HG03039 (cell line): ENCODE results near the gene CFAP77.

Source experiments
- ATAC-seq: cut with Tn5 transposase; IDR thresholded peaks from one replicate; pipeline ENCODE4 v1.9.1; 2021; ENCODE audit warnings: mild to moderate bottlenecking, moderate library complexity; ENCODE audit not compliant: unreplicated experiment

CFAP77 gene

DNA sequence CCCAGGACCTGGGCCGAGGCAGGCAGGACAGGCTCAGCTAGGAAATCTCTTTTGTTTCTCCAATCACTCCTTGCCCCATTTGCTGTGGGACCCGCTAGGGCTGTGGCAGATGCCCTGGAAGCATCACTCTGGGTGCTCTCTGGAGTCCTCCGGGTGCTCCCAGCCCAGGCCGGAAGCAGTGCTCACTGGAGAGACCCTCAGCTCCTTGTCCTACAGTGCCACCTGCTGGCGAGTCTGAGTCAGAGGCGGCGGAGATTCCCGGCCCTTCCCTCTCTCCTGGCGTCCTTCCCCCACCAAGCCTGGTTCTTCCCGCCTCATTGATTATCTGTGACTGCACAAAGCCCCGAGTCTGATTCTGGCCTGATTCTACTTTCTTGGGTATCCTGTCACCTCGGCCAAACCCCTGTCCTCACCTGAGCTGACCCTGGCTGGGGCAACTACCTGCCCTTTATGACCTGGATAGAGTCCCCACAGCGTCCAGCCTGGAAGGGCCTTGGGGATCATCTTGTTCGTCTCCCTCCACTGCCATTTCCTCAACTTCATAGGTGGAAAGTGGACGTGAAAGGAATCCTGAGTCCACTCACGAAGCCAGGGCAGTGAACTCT, 165.1 kb downstream of the CFAP77 start:
- no peak for ATAC-seq

DNA sequence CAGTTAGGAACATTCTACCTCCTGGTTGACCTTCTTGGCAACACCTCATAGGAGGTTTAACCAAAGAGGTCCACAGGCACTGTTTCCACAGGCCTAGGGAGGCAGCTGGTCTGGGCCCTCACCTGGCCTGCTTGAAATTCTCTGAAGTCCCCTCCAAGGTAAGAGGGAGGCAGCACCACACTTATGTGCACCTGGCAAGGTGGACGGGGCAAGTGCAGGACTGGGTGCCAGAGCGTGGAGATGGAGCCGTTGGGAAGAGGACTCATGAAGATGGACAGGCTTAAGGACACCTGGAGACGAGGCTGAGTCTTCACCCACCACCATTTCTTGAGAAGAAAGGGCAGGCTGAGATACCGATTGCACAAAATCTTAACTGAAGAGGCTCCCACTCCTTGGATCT, 165.8 kb downstream of the CFAP77 start:
- no peak for ATAC-seq

DNA sequence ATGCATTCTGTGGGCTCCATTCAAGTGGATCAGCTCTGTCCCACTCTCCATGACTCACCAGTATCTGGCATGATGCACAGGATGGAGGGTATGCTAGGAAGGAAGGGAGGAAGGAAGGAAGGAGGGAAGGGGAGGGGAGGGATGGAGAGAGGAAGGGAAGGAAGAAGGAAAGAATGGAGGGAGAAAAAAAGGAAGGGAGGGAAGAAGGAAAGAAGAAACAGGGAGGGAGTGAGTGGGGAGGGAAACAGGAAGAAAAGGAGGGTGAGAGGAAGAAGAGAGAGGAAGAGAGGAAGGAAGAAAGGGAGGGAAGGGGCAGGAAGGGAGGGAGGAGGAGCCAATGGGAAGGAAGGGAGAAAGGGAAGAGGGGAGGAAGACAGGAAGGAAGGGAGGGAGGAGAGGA, 167.1 kb downstream of the CFAP77 start:
- no peak for ATAC-seq

DNA sequence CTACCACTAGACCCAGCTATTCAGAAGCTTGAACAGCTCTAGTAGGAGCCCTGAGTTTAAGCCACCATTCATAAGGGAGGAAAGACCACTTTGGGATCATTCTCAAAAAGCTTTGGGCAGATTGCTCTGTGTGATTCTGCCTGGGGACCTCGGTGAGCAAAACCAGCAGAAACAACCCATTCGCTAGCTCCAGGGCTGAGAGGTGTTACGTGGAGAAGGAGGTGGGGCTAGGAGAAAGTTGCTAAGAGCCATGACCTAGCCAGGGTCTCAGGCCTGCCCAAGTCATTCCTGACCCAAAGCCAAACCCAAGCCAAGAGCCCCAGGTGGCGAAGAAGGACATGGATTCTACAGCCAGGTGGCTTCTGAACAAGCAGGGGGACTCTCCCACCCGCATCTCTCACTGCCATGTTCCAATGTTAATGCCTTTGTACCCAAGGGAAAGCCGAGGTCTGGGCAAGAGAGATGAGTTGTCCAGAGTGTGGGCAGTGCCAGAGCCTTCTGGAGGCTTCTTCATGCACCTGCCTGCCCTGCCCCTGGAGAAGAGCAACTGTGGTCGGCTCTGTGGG, 168.4 kb downstream of the CFAP77 start:
- no peak for ATAC-seq

DNA sequence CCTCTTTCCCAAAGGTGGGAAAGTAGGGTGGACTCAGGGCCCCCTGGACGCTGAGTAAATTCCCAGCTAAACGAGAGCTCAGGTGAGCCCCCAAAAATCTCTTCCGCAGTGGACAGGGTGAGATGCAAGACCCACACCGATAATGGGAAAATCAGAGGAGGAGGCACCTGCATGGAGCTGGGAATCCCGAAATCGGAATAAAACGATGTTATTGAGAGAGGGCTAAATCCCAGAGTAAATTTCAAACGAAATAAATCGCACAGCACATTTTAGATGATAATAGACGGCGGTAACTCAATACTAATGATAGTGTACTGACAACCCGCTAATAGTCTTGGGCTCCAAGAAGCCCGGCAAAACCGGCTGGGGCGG, 169.4 kb downstream of the CFAP77 start:
- ATAC-seq, result no peak

DNA sequence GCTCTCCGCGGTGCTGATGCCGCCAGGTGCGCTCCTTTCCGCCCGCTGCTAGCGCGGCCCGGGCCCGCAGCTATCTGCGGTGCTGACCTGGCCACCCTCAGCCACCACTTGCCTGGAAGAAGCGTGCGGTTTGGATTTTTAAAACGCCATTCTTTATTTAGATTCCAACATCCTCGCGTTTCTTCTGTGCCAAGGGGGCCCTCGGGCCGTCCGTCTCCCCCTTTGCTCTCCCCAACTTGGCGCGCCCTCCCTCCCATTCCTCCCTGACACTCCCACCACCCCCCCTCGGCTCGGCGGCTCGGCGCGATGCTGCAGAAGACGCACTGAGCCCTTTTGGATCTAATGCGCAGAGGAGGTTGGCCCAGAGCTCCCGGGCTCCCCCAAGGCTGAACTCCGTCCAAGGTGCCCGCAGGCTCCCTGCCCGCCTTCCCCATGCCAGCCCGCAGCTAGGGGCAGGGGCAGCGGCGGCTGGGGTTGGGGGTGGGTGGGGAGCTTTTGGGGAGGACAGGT, 172.3 kb downstream of the CFAP77 start, which contains the start of gene BARHL1:
Gene BARHL1 (plus strand): TSS at position 331 of the 510 bp plus-strand sequence. CDS start 192 bp downstream, outside the sequence.
- no peak for ATAC-seq

DNA sequence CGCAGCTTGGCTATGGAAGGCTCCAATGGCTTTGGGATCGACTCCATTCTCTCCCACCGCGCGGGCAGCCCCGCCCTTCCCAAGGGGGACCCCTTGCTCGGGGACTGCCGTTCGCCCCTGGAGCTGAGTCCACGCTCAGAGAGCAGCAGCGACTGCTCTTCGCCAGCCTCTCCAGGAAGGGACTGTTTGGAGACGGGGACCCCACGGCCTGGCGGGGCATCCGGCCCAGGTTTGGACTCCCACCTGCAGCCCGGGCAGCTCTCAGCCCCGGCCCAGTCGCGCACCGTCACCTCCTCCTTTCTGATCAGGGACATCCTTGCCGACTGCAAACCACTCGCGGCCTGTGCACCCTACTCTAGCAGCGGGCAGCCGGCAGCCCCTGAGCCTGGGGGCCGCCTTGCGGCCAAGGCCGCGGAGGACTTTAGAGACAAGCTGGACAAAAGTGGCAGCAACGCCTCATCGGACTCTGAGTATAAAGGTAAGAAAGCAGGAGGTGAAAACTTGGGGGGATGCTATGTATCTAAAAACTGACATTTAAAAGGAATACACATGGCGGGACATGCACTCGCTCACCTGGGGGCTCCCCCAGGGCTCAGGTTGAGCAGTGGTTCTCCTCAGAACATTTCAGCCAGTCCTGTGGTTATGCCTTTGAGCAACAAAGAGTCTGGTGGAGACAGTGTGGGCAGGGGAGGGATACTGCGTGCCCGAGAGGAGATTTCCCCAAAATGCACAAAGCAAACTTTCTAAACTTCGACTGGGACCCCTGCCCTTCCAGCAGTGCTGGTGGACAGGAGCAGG, 173.0 kb downstream of the CFAP77 start:
- no peak for ATAC-seq

DNA sequence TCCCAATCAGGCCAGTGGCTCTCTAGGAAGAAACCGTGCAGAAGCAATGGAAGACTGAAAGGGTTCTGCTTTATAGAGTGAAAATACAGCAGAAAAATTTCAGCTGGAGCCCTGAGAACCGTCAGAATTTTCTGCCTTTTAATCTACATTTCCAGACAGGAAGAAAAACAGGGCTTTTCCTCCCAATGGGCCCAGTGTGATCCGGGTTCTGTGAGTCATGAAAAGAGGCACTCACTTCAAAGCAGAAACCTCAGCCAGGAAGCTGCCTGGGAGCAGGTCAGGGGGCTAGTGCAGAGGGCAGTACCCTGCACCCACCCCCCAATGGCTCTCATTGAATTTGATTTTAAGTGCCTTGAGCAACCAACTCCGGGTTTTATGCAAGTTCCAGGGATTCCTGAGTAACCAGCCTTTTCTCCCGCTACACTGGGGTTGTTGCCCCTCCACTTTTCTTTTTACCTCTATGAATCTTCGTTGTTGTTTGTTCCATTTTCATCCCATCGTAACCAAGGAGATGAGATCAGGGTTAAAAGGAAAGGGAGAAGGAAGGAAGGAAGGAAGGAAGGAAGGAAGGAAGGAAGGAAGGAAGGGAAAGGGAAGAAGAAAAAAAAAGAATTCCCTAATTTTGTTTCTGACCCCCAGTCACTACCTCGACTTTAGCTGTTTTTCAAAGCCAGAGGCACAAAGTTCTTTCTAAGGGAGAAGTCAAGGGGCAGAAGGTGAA, 173.7 kb downstream of the CFAP77 start:
- no peak for ATAC-seq

DNA sequence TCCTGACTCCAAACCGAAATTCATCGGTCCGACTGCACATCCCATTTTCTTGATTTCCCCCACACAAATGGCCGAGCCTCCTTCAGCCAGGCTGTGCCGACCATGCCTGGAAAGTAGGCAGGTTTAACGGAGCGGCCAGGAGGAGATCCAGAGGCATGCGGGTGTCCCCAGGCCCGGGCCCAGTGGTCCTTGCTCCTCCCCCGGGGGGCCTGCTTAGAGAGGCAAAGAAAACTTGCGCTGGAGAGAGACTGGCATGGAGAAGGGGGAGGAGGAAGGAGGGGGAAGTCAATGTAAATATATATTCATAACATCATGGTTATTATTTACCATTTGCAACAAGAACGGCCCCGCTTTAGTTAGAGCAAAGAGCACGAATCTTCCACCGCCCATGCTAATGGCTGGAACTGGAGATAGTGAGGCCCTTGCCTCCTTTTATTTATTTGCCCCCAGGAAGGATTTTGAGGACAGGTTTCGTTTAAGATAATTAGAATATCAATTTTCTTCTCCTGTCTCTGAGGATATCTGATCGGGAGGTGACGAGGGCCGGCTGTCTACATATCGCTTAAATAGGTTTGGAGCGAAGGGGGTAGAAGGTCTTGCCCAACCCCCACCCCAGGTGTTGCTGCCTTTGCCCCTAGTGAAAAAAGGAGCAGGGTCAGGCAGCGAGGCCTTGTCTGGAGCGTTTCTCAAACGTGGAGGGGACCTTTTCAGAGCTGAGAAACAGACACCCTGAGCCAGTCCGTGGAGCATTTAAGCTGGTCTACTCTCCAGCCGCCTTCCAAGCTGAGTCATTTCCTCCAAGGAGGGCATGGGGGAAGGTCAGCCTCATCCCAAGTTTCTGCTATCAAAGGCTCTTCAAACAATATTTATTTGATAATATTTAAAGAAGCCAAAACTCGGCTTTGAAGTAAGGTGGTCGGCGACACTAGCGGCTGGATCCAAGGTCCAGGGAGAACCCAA, 174.9 kb downstream of the CFAP77 start:
- no peak for ATAC-seq

DNA sequence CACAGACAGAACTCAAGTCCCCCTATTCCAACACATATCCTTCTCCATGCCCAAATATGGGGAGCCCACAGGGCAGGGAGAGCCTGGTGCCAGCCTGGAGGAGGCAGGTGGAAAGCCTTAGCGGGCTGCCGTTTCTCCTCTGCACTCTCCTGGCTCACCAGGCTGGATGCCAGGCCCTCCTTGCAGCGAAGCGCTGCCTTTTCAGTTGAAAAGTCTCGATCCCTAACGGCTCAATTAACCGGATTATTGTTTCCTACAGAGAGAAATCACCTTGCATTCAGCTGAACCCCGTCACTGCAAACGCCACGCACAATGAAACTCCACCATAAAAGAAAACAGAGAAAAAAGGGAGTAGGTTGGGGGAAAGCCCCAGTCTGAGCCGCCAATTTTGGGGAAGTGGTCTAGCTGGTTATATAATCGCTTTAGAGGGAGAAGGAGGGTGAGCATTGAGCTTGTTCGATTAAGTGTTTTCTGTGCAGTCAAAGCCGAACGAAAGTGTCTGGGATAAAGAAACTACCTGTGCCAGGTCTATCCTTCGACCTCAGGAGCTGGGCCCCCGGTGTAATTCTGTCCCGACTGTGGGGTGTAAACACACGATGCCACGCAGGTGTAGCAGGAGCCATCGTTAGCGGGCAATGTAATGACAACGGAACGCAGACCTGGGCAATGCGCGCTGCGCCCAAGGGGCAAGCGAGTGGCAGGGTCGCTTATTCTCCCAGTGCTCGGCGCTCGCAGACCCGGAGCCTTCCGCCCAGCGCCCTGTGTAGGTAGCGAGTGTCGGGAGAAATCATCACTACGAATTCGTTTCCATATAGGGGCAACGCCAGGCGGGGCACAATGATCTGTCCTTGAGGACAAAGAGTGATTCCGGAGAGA, 176.2 kb downstream of the CFAP77 start:
- ATAC-seq, result no peak

DNA sequence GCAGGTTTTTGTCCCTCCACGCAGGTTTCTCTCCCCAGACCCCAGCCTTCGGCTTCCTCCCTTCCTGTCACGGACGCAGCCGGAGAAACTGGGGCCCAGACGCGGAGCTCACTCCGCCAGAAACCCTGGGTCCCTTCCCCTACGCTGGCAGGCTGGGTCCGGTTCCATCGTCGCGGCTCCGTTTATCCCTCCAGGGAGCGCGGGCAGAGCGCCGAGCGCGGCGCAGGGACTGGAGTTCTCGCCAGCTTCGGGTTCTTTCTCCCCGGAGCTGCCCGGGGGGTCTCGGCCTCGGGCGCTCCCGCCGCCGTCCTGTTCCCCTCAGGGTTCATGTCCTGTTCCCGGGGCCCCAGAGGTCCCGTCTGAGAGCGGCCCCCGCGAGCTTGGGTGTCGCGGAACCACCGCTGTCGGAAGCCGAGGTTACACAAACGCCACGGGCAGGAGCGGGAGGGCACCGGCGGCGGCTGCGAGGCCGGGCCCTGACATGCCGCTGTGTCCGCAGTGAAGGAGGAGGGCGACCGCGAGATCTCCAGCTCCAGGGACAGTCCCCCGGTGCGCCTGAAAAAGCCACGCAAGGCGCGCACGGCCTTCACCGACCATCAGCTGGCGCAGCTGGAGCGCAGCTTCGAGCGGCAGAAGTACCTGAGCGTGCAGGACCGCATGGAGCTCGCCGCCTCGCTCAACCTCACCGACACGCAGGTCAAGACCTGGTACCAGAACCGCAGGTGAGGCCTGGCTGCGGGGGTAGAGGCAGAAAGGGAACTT, 177.0 kb downstream of the CFAP77 start:
- no peak for ATAC-seq

DNA sequence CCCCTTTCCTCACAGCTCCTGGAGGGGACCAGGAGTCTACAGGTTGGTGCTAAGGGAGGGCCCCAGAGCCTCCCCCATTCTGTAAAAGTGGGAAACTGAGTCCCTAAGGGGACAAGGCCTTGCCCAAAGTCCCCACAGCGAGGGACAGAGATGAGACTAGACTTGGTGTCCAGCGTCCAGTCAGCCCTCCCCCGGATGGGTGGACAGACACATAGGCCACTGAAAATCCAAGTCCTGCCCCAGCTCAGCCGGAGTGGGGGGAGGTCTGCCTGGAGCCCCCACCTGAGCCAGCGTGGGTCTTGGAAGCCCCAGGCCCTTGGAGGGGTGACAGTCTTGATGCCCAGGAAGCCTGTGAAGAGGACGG, 177.6 kb downstream of the CFAP77 start:
- ATAC-seq, result no peak

DNA sequence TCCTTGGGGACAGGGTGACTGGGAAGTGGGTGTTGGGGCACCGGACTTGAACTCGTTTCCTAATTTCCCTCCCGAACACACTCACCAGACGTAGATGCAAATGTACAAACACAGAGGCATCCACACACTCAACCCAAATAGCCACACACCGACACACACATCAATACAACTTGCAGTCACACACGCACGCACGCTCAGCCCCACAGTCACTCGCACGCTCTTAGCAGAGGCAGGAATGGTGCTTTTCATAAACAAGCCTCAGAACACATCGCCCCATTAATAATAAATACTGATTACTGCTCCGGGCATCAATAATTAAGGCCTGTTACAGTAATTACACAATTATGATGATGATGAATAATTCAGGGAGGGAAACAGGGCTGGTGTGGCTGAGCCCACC, 178.1 kb downstream of the CFAP77 start:
- no peak for ATAC-seq

DNA sequence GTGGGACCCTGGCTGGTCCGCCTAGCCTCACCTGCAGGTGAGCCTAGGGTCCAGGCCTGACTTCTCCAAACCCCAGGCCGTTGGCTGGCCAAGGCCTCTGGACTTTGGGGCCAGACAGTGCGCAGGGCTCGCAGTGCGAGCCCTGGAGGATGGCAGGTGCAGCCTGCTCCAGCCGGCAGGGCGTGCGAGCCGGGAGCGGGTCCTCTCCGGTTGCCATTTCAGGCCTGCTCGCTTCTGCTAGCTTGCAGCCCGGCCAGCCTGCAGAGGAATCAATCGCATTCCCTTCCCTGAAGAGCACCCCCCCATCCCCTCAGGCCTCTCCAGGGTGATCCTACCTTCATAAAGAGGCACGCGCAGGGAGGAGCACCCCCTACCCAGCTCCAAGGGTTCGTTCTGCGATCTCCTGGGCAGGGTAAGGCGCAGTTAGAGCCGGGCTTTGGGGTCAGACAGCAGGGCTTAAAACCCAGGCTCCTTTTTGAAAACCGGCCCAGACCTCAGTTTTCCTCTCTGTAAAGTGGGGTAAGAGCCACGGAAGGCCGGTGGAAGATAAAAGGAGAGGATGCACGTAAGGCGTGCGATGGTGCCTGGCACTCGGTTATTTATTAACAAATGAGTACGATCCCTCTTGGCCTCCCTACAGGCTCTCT, 178.6 kb downstream of the CFAP77 start:
- ATAC-seq, result no peak

DNA sequence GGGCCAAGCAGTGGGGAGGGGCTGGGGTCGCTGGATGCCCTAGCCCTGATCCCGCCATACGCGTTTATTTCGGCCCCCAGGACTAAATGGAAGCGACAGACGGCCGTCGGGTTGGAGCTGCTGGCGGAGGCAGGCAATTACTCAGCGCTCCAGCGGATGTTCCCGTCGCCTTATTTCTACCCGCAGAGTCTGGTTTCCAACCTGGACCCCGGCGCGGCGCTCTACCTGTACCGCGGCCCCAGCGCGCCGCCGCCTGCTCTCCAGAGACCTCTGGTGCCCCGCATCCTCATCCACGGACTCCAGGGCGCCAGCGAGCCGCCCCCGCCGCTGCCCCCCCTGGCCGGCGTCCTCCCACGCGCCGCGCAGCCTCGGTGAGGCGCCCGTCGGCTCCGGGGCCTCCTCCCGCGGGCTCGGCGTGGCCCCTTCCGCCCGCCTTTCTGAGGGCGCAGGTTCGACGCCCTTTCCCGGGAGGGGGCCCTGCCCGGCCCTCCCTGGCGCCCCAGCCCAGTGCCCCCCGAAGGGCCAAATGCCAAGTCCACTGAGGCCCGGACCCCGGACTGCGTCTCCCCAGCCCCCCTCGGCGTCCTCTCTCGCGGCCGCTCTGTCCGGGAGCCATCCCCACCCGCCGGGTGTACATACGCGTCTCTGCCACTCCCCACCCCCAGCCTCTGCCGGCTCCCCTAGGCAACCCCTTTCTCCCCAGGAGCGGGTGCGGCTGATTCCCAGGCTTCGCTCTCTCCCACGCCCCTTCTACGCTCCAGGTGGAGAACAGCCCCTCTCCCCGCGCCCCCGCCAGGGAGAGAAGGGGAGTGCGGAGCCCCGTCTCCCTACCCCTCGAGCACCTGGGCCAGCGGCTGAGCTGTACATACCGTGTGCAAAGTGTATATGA, 179.4 kb downstream of the CFAP77 start:
- no peak for ATAC-seq

DNA sequence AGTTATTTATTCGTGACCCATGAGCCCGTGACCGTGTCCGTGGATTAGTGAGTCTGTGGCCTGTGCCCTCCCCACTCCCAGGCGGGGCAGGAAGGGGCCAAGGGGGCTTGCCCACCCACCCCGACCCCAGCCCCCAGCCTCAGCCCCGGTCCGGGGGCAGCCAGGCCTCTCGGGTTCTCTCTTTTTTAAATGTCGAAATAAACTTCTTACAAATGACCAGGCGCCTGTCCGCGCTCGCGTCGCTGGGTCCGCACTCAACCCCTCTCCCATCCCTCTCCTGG, 180.0 kb downstream of the CFAP77 start:
- no peak for ATAC-seq
